ENCODE results near the gene DOCK3. TPM values are rescaled to one million over a fixed set of nuclear protein-coding genes. Genes with fewer than 3 reads are reported as not detected.
"Not testable (repeated sequence)": the region's sequence is repeated elsewhere in the genome, so short reads cannot be mapped to it uniquely, and the experiment has no call there.

The DOCK3 gene
- polyA plus RNA-seq, 1 donor: 2.1 TPM

DNA sequence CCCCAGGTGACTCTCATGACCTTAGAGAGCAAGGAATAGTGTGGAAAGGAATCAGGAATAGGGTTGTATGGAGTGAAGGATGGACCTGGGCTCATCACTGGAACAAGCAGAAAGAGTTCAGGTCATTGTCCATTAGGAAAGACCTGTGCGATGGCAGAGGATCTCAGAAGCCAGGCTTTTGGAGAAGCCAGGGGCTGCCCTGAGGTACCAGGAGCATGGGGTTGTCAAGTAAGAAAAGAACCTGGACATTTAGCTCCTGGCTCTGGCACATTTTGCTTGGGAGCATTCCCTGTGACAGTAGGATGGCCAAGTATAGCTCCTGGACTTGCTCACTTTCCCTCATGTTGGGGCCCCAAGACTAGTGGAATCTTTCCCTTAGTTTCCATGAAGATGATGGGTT is 657.4 kb downstream of the DOCK3 start:
- no peak for DNase-seq

DNA sequence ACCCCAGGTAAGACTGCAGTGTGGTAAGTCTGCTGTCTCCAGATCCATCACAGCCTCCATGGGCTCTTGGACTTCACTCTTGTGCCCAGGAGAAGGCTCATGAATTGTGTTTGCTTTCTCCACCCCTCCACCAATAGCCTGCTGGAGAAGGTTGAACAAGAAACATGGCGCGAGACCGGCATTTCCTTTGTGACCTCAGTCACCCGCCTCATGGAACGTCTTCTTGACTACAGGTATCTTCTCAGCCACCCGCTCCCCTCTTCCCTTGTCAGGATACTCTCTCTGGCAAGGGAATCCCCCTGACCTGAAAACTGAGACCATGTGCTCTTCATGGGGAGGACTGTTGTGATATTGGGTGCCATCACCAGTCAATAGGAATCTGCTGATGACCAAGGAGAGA is 658.3 kb downstream of the DOCK3 start:
- no peak for DNase-seq

DNA sequence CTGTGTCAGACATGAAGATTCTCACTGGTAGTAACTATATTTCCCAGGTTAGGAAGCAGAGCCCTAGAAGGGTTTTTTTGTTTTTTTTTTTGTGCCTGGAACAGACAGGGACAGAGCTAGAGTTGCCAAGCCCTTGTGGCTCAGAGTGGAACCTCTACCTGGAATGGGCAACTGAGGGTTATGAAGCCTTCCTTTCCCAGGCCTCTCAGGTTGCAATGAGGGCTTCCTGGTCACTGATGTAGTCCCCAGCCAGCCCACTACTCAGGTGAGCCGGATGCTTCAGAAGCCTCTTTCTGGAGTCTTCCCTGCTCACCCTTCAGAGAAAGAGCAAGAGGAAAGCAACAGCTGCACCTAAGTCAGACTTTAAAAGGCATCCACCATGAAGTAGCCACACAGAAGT is 661.5 kb downstream of the DOCK3 start:
- DNase-seq: no peak

DNA sequence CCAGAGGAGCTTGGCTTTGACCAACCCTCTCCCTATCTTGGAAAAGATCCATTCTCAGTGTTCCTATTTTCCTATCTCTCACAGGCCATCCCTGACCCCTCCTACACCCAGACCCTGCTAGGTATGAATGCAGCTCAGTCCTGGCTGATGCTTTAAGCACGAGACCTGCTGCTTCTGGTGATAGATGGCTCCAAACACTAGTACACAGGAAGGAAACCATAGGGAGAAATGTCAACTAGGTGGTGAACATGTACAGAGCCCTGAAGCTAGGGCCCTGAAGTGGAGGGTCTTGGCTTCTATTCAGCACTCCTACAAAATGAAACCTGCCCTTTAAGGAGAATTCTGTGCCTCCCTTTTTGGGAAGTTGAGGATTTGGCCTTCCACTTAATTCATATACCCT is 662.9 kb downstream of the DOCK3 start:
- DNase-seq: no peak

DNA sequence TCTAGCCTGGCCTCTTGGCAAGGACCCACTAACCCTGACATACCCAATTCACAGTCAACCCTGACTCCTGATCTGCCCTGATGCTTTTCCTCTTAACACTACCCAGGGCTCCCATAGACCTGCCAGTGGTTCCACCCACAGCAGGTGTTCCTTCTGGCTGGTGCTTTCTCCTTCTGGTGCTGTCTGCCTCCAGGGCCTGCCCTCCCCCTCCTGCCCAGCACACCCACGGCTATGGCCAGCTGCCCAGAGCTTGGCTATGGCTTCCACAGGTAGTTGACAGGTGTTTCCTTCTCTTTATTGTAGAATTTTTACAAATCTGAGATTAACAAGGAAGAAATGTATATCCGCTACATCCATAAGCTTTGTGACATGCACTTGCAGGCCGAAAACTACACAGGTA is 663.9 kb downstream of the DOCK3 start:
- no peak for DNase-seq

DNA sequence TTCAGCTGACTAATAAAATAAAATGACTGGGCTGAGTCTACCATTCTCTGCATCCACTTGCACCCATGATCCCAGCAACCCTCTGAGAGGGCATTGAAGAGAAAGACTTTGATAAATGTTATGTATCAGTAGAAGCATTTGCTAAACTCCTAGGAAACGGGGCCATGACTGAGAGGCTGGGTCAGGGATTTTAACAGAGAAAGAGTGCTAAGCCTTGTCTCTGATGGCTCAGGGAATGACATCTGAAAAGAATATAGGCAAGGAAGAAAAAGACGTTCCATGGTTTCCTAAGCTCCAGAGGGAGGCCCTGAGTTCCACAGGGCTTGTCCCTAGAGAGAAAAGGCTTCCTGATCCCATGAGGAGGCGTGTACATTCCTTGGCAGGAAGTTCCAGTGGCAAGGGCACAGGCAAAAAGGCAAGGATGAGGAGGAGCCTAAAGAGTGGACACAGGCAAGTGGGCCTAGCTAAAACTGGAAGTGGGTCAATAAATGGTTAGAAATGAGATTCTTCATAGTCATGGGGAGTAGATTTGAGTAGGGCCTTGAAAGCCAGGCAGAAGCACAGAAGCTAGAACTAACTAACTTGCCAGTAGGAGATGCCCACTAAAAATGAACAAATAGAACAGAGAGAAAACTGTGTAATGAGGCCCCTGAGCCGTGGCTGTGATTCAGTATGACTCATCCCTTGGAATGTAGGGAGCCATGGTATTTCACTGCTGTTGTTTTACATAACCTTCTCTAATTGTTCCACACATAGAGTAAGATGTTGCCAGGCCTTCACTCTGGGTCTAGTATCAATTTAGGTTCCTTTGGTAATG is 665.5 kb downstream of the DOCK3 start:
- DNase-seq: no peak

DNA sequence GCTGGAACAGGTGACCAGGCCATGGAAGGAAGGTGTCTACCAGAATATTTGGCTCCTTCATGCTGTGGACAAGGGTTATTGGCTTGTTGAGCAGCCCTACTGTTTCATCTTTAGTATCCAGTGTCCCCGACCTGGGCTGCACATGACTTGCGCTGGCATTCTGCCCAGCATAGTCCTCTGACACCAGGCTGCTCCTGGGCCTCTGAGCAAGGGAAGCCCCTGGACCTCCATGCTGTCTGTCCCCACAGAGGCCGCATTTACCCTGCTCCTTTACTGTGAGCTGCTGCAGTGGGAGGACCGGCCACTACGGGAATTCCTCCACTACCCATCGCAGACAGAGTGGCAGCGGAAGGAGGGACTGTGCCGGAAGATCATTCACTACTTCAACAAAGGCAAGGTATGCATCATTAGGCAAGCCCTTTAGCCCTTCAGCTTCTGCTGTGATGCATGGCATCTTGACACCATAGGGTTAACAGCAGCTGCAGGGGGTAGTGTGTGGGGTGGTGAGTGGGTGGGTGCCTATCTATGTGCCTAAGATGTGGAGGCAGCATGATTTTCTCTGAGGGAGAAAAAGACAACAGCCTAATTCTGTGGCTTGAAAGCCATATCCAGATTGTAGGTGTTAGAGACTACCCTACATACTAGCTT is 666.4 kb downstream of the DOCK3 start:
- DNase-seq: no peak

DNA sequence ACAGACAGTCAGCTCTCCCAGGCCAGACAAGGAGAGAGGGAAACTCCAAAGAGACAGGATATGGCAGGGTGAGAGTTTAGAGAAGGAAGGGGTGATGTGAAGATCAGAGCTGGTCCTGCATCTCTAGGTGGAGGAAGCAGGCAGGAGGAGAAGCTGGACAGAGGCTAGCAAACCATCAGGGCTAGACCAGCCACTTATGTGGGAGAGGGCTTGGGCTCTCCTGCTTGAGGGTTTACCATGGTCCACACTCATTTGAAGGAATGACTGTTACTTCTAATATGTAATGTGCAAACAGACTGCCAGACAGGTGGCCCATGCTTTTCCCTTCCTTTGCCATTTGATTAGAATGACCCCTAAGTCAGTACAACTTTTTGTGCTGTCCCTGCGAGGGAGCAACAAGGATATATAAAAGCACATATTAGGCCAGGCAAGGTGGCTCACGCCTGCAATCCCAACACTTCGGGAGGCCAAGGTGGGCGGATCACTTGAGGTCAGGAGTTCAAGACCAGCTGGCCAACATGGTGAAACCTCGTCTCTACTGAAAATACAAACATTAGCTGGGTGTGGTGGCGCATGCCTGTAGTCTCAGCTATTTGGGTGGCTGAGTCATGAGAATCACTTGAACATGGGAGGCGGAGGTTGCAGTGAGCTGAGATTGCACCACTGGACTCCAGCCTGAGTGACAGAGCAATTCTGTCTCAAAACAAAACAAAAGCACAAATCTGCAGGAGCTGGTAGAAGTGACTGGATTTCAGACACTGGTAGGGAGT is 669.4 kb downstream of the DOCK3 start:
- DNase-seq: no peak

DNA sequence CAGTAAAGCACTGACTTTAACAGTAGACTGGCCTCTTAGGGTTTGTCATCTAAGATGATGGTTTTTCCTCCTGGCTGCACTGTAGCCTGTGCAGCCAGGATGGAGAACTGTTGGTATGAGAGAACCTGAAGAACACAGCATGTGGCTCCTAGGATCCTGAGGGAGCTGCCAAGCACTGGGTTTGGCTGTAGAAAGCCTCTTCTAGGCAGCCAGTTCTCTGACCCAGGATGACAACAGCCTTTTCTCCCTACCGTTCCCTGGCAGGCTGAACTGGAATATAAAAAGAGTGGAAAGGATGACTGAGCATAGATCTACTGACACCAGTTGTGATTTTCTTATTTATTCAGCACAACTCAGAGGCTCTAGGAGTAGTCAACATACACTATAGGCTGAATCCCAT is 676.0 kb downstream of the DOCK3 start:
- no peak for DNase-seq

DNA sequence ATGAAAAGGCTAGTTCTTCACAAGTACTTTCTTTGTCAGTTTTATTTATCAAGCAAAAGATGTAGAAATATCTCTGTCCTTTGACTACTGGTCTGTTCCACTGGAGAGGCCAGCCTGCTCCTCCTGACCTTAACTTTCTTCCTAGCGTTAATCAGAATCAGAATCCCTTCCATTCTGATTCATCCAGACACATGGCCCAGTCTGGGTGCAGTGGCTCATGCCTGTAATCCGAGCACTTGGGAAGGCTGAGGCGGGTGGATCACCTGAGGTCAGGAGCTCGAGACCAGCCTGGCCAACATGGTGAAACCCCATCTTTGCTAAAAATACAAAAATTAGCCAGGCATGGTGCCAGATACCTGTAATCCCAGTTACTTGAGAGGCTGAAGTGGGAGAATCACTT is 678.4 kb downstream of the DOCK3 start:
- no peak for DNase-seq

DNA sequence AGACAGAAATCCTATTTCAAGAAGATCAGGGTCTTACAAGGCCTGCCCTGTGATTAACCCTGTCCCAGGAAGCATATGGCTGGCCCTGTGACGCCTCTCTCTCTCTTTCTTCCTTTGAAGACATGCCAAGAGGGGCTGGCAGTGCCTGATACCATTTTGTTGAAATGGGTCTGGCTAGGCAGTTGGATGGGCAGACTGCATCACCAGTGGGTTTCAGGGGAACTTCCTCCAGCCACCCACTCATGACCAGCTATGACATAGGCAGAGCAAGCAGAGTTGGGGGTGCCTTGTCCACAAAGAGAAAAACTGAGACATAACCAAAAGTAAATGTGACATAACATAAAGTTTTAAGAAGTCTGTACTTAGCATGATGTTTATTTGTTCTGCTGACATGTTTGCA is 679.0 kb downstream of the DOCK3 start:
- DNase-seq: no peak

DNA sequence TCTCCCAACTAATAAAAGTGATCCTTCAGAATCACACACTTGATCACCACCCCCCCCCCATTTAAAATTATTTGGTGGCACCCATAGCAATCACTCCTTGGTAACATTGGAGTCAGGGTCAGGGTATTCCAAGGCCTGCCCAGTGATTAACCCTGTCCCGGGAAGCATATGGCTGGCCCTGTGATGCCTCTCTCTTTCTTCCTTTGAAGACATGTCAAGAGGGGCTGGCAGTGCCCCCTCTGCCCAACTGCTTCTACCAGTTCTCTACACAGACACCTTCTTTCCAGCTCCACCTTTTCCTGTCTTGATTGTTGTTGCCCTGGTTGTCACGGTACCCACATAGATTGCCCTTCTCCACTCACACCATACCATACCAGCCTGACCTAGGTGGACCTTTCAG is 679.4 kb downstream of the DOCK3 start:
- no peak for DNase-seq

DNA sequence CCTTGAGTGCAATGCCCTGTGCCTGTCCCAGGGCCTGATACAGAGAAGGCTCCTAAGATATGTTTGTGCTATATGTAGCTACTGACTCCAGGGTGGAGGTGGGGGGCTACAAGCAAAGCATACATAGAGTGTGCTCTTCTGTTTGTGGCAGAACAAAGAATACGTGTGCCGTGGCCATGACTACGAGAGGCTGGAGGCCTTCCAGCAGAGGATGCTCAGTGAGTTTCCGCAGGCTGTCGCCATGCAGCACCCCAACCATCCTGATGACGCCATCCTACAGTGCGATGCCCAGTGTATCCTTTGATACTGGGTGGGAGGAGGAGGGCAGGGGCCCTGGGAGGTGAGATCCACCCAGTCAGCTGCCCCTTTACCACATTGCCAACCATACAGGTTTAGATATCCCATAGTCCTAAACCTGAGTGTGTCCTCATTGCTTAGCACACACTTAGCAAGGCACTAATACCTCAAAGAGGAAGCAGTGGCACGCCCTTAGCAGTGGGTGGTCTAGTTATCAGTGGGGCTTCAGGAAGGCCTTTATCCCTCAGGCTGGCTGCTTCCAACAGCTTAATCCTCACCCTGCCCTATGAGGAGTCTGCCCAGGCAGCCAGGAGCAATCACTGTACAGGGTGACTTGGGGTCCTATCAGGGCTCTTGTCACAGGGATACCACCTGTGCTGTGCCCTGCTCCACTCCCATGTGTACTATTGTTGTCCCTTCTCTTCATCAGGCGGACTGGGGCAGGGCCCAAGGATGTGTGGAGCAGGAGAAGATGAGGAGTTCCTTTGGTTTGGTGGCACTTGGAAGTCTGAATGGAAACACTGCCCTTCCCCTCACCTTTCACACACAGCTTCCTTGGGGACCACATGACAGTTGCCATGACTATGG is 680.2 kb downstream of the DOCK3 start:
- no peak for DNase-seq

DNA sequence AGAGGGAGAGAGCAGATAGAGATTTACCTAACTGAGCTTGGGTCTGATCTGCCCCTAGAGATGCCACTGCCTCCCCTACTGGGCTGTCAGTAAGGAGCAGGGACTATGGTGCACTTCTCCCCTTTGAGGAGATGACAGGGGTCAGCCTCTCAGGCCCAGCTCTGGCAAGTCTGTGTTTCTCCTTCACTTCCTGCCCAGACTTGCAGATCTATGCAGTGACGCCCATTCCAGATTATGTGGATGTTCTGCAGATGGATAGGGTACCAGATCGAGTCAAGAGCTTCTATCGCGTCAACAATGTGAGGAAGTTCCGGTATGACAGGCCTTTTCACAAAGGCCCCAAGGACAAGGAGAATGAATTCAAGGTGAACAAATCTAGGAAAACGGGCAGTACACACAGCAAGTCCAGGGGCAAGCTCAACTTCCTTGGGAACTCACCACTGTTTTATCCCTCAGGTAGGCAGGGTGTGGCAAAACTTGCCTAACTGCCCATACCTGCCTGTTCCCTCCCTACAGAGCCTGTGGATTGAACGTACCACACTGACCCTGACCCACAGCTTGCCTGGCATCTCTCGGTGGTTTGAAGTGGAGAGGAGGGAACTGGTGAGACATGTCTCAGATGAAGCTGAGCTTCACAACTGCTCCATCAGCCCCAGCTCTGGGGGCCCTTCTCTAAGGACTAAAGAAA is 681.3 kb downstream of the DOCK3 start:
- DNase-seq: no peak

DNA sequence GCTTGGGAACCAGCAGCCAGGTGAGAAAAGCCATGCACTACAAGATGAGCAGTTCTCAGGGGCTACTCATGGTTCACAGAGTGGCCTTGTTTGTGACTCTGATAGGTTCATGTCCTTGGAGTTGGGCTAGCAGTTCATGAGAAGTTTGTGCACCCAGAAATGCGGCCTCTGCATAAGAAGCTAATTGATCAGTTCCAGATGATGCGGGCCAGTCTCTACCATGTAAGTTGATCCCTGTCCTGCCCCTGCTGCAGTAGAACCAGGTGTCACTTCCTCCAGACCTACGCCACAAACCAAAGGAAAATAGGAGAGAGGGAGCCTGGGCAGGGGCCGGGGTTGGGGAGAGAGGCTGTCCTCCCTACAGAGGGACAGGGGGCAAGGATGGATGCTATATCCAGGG is 683.1 kb downstream of the DOCK3 start:
- no peak for DNase-seq

DNA sequence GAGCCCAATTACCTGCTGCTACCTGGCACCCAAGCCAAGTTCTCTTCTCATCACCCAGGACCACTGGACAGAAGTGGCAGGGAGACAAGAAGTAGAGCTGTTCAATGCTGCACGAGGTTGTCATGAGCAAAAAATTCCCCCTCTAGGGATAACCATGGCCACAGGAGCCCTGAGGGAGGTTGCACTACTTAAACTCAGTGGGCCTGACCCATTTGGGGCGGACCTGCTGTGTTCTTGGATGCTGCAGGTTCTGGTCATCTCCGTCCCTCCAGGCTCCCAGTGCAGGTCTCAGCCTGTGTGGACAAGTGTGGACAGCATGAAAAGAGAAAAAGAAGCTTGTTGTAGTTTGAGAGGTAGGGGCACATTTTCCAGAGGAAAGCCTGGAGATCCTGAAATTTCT is 684.3 kb downstream of the DOCK3 start:
- no peak for DNase-seq

DNA sequence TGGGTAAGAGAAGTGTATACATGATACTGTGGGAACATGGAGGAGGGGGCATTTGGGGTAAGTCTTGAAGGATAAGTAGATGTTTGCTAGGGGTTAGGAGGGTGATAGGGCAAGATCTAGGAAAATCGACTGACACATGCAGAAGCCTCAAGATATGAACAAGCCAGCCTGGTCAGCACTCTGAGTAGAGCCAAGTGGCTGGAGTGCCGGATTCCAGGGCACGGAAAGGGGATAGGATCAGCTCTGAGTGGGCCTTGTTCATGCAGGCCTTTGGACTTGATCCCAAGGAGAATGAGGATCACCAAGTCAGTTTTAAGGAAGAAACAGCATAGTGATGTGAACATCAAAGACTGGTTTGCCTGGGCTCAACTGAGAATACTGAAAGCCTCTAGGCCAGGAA is 686.1 kb downstream of the DOCK3 start:
- no peak for DNase-seq

DNA sequence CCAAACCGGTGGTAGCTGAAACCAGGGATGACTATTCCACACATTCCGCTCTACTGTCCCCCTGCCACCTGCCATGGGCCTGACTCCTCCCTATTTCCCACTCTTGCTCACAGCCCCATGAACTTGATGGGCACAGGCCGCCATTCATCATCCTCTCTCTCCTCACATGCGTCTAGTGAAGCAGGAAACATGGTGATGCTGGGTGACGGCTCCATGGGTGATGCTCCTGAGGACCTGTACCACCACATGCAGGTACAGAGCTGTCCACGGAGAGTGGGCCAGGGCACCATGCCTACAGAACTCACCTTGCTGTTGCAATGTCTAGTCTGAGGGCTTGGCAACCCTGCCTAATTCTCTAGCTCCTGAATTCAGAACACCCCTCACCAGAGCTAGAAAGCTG is 687.0 kb downstream of the DOCK3 start:
- no peak for DNase-seq

DNA sequence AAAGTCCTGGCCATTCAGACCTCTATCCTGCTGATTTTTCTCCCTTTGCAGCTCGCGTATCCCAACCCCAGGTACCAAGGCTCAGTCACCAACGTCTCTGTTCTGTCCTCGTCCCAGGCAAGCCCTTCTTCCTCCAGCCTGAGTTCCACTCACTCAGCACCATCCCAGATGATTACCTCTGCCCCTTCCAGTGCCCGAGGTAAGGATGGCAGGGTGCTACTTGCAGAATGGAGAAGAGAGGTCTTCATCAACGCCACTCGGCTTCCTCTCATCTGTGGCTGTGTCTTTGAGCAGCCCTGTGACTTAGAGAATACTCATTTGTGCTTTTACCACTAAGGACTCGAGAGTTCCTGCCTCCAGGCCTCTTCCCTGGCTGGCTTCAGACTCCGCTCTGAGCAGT is 687.7 kb downstream of the DOCK3 start:
- no peak for DNase-seq

DNA sequence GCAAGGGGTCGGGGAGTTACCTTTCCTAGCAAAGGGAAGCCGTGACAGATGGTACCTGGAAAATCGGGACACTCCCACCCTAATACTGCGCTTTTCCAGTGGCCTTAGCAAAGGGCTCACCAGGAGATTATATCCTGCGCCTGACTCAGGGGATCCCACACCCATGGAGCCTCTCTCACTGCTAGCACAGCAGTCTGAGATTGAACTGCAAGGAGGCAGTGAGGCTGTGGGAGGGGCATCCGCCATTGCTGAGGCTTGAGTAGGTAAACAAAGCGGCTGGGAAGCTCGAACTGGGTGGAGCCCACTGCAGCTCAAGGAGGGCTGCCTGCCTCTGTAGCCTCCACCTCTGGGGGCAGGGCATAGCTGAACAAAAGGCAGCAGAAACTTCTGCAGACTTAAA is 693.5 kb downstream of the DOCK3 start:
- DNase-seq: not testable (repeated sequence)

DNA sequence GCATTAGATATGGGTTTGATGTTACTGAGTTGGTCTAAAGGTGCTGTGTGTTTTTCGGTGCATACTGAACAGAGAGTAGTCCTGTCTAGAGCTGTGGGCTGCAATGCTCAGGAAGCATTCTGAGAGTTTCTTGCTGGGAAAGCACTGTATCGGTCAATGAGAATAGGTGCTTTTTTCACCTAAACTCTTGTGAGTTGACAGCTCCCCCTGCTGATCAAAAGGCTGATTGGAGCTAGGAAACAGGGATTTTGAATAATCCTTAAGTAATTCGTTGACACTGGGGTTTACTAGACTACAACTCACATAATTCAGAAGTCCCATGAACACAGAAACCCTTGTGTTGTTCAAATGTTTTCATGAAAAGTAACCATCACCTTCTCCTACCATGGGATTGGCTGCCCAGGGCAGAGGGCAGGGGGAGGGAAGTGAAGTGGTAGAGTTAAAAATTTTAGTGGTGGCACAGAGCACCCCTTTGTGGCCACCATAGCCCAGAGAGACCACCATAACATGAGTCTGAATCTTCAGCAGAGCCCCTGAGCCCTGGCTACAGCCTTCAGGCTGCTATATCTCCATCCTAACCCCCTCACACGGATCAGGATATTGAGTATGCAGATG is 697.3 kb downstream of the DOCK3 start:
- peak; percentile 79 for DNase-seq

Data from left kidney (tissue), 2 donors.